ENCODE measurements around the gene RPS6KA2.

The RPS6KA2 gene

DNA sequence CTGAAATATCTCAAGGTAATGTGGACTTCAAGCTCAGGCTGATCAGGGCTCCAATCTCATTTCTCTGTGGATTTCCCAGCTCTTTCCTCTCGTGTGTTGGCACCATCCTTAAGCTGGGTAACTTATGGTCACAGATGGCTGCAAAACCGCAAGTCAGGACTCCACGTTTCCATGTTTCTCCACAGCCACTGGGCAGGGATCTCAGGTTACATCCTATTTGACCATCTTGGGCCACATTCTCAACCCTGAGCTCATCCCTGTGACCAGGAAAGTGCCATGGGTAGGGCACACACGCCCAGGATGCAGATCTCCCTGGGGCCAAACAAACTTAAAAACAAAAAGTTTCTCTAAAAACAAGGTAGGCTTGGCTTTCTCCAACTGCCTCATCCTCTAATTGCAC lies 15.4 kb downstream of the RPS6KA2 start:
- no peak for DNase-seq (ENCODE audit: low read depth)
- no peak overlapping the region for H3K4me3 ChIP-seq (ENCODE audit: low read depth, low read length)
- TF ChIP-seq, protein P1, sequence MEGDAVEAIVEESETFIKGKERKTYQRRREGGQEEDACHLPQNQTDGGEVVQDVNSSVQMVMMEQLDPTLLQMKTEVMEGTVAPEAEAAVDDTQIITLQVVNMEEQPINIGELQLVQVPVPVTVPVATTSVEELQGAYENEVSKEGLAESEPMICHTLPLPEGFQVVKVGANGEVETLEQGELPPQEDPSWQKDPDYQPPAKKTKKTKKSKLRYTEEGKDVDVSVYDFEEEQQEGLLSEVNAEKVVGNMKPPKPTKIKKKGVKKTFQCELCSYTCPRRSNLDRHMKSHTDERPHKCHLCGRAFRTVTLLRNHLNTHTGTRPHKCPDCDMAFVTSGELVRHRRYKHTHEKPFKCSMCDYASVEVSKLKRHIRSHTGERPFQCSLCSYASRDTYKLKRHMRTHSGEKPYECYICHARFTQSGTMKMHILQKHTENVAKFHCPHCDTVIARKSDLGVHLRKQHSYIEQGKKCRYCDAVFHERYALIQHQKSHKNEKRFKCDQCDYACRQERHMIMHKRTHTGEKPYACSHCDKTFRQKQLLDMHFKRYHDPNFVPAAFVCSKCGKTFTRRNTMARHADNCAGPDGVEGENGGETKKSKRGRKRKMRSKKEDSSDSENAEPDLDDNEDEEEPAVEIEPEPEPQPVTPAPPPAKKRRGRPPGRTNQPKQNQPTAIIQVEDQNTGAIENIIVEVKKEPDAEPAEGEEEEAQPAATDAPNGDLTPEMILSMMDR (IDR thresholded peaks at IDR 0.05; ENCODE audit: low read depth, low read length, missing control alignments): no peak

DNA sequence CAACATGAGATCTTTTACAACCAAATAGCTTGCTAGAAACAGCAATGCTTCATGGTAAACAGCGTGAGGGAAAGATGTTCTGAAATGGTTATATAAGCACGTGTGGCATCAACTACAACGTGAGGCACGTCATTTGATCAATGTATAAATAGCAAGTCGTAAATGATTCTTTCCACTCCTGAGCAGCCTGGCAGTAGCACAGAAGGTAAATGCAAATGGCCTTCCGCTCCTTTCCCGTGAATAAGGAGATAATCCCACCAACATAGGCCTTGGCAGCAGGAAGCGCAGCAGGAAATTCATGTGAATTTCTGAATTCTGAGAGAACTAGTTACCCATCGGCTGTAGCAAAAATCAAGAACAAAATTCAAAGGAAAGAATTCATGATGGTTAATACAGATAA lies 17.0 kb downstream of the RPS6KA2 start:
- H3K4me3 ChIP-seq (ENCODE audit: low read depth, low read length): no peak overlapping the region
- no peak for DNase-seq (ENCODE audit: low read depth)
- TF ChIP-seq, protein P1 (IDR thresholded peaks at IDR 0.05; ENCODE audit: low read depth, low read length, missing control alignments): no peak

- TF ChIP-seq, protein P1 (IDR thresholded peaks at IDR 0.05; ENCODE audit: low read depth, low read length, missing control alignments): no peak
- no peak overlapping the region for H3K4me3 ChIP-seq (ENCODE audit: low read depth, low read length)
- DNase-seq (ENCODE audit: low read depth): no peak
Observed at GRCh38 chr6:166608774-166609173, 18.3 kb downstream of the RPS6KA2 start.

GRCh38 chr6:166605752-166606151 lies 21.3 kb downstream of the RPS6KA2 start:
- no peak overlapping the region for H3K4me3 ChIP-seq (ENCODE audit: low read depth, low read length)
- TF ChIP-seq, protein P1 (IDR thresholded peaks at IDR 0.05; ENCODE audit: low read depth, low read length, missing control alignments): no peak
- no peak for DNase-seq (ENCODE audit: low read depth)

DNA sequence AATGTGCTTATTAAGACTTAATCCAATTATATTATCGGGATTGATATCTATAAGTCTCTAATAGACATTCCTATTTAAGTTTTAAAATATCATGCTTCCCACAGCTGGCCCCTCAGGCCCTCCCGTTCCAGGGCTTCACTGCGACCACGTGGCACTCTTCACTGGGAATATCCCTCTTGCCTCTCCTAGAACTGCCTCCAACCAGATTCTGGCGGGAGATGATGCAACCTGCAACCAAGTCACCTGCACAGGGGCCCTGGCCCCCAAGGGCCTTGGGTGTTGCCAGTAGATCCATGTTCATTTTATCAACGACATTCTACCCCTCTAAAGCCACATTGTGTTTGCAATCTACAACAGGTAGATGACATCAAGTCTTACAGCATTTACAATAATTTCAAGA lies 22.1 kb downstream of the RPS6KA2 start:
- H3K4me3 ChIP-seq (ENCODE audit: low read depth, low read length): no peak overlapping the region
- DNase-seq (ENCODE audit: low read depth): no peak
- TF ChIP-seq, protein P1 (IDR thresholded peaks at IDR 0.05; ENCODE audit: low read depth, low read length, missing control alignments): no peak

- no peak for DNase-seq (ENCODE audit: low read depth)
- TF ChIP-seq, protein P1 (IDR thresholded peaks at IDR 0.05; ENCODE audit: low read depth, low read length, missing control alignments): no peak
- H3K4me3 ChIP-seq (ENCODE audit: low read depth, low read length): no peak overlapping the region
Observed at GRCh38 chr6:166604328-166604727, 22.7 kb downstream of the RPS6KA2 start.

GRCh38 chr6:166603043-166603690 lies 23.9 kb downstream of the RPS6KA2 start:
- TF ChIP-seq, protein P1 (IDR thresholded peaks at IDR 0.05; ENCODE audit: low read depth, low read length, missing control alignments): no peak

More at GRCh38 chr6:166603043-166603690, 23.9 kb downstream of the RPS6KA2 start:
- no peak overlapping the region for H3K4me3 ChIP-seq (ENCODE audit: low read depth, low read length)
- no peak for DNase-seq (ENCODE audit: low read depth)

All from GM12864 (cell line).